Measurements from ENCODE around the gene ITPKB.

The ITPKB gene

GRCh38 chr1:226681652-226682493, 57.2 kb downstream of the ITPKB start:
- no peak for DNase-seq (ENCODE audit: low read depth, low spot score)
- ChIA-PET POLR2A (interaction anchor here (0.6 kb wide), 1 partner anchor 135 kb away, joined by 3 read pairs; no protein-coding TSS in a partner anchor), CTCF (interaction anchor here (0.8 to 1.5 kb wide), 3 partner anchors 10 to 47 kb away, joined by 3 read pairs; no protein-coding TSS in a partner anchor)
- no peak for TF ChIP-seq CTCF (IDR thresholded peaks at IDR 0.05; ENCODE audit: insufficient read depth, low read length, missing control alignments)
- H3K4me3 ChIP-seq (ENCODE audit: low read depth, low read length): no peak overlapping the region

GRCh38 chr1:226680653-226681052, 58.4 kb downstream of the ITPKB start:
- ChIA-PET POLR2A (no interaction called here), CTCF (interaction anchor here (1.3 to 2.1 kb wide), 3 partner anchors 9 to 16 kb away, joined by 3 to 5 read pairs (median 5); no protein-coding TSS in a partner anchor)
- peak overlapping the region; percentile 45 for H3K4me3 ChIP-seq (ENCODE audit: low read depth, low read length)
- no peak for TF ChIP-seq CTCF (IDR thresholded peaks at IDR 0.05; ENCODE audit: insufficient read depth, low read length, missing control alignments)
- DNase-seq (ENCODE audit: low read depth, low spot score): no peak

DNA sequence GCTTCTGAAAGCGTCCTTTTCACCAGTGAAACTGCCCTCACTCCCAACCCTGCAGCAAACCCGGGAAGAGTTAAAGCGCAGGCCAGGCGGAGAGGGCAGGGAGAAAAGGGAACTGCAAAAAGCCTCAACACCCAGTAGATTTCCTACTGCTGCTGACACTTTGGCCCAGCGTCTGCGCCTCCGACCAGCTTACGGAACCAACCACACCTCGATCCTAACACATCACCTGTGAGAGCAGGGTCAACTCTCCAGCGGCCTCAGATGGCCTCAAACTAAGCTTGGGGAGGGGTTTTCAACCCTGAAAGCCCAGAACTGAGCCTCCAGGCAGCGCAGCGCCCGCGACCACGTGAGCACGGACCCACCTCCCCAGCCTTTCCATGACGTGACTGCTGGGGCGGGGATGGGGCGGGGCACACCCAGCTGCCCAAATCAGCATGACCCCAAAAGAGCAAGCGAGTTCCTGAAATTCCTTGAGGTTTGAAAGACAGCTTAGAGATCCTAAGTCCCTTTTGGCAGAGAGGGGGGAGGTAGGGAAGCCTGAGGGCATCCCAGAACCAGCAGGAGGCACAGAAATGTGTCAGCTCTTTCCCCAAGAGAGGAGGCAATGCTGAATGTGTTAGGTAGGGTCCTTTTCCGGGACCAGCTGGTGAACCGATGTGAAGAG, 59.1 kb downstream of the ITPKB start:
- ChIA-PET CTCF (interaction anchor here (0.9 to 2.1 kb wide), 4 partner anchors 9 to 19 kb away, joined by 3 to 5 read pairs (median 4); no protein-coding TSS in a partner anchor), POLR2A (no interaction called here)
- no peak for TF ChIP-seq CTCF (IDR thresholded peaks at IDR 0.05; ENCODE audit: insufficient read depth, low read length, missing control alignments)
- DNase-seq (ENCODE audit: low read depth, low spot score): no peak
- H3K4me3 ChIP-seq (ENCODE audit: low read depth, low read length): peak overlapping the region; percentile 45

DNA sequence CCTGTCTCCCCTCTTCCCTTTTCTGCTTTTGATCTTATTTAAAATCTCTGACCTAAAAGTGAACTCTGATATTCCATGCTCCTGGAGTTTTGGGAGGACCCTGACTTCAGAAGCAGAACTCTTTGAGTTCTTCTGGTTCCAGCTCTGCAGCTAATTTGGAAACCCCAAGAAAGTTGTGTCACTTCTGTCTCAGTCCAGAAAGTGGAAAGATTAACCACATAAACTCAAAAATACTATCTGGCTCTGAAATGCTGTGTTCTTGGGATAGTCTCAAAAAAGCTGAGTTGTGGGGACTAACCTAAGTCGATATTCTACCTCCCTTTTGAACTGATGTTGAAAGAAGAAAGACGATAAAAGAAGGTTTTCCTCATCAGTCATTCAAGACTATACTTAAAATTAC, 59.8 kb downstream of the ITPKB start:
- ChIA-PET POLR2A (no interaction called here), CTCF (interaction anchor here (0.9 to 2.1 kb wide), 3 partner anchors 14 to 18 kb away, joined by 3 to 5 read pairs (median 5); no protein-coding TSS in a partner anchor)
- no peak for DNase-seq (ENCODE audit: low read depth, low spot score)
- no peak overlapping the region for H3K4me3 ChIP-seq (ENCODE audit: low read depth, low read length)
- TF ChIP-seq CTCF (IDR thresholded peaks at IDR 0.05; ENCODE audit: insufficient read depth, low read length, missing control alignments): no peak

GRCh38 chr1:226678701-226679100, 60.4 kb downstream of the ITPKB start:
- TF ChIP-seq CTCF (IDR thresholded peaks at IDR 0.05; ENCODE audit: insufficient read depth, low read length, missing control alignments): no peak
- no peak overlapping the region for H3K4me3 ChIP-seq (ENCODE audit: low read depth, low read length)
- no peak for DNase-seq (ENCODE audit: low read depth, low spot score)
- ChIA-PET CTCF (interaction anchor here (0.9 to 2.1 kb wide), 2 partner anchors 13 to 14 kb away, joined by 3 to 5 read pairs; no protein-coding TSS in a partner anchor), POLR2A (no interaction called here)

- ChIA-PET CTCF (interaction anchor here (0.9 kb wide), 1 partner anchor 14 kb away, joined by 3 read pairs; no protein-coding TSS in a partner anchor), POLR2A (no interaction called here)
- no peak overlapping the region for H3K4me3 ChIP-seq (ENCODE audit: low read depth, low read length)
- TF ChIP-seq CTCF (IDR thresholded peaks at IDR 0.05; ENCODE audit: insufficient read depth, low read length, missing control alignments): no peak
- no peak for DNase-seq (ENCODE audit: low read depth, low spot score)
Observed at GRCh38 chr1:226678251-226678650, 60.8 kb downstream of the ITPKB start.

Measured in AG04449 (cell line).